SK-N-SH (cell line): ENCODE results near the gene SYT1.

Experiments used
- CTCF ChIP-seq: fragments of 200-600 bp; sonication (generic); IDR thresholded peaks from 2 replicates; pipeline ENCODE4 v1.6.1; 2017; ENCODE audit warnings: antibody characterized with exemption, mild to moderate bottlenecking, moderate library complexity
- FOSL2 ChIP-seq: IDR thresholded peaks from 2 replicates; pipeline ENCODE4 v1.4.0; 2012; ENCODE audit warnings: low read depth, mild to moderate bottlenecking, moderate library complexity, borderline replicate concordance
- FOXJ3 ChIP-seq: sonication (generic); formaldehyde crosslinking; IDR thresholded peaks from 2 replicates; pipeline ENCODE4 v1.5.1; 2020; ENCODE audit warnings: mild to moderate bottlenecking, missing genetic modification reagents
- JUND ChIP-seq: IDR thresholded peaks from 2 replicates; pipeline ENCODE4 v1.4.0; 2012
- MAX ChIP-seq: IDR thresholded peaks from 2 replicates; pipeline ENCODE4 v1.4.0; 2012; ENCODE audit warnings: low read depth
- MXI1 ChIP-seq: IDR thresholded peaks from 2 replicates; pipeline ENCODE4 v1.6.1; 2012; ENCODE audit warnings: mild to moderate bottlenecking, low read depth, low read length, improper control_type of control experiment
- NFIC ChIP-seq: IDR thresholded peaks from 2 replicates; pipeline ENCODE4 v1.4.0; 2012; ENCODE audit warnings: borderline replicate concordance
- PBX3 ChIP-seq: IDR thresholded peaks from 2 replicates; pipeline ENCODE4; 2012
- POLR2AphosphoS5 ChIP-seq: IDR thresholded peaks from 2 replicates; pipeline ENCODE4 v1.6.1; 2012; ENCODE audit warnings: low read depth, low read length
- RFX5 ChIP-seq: IDR thresholded peaks from 2 replicates; pipeline ENCODE4 v1.6.1; 2012; ENCODE audit warnings: mild to moderate bottlenecking, improper control_type of control experiment, low read length
- TAF1 ChIP-seq: IDR thresholded peaks from 2 replicates; pipeline ENCODE4 v1.6.1; 2012; ENCODE audit warnings: low read depth, mild to moderate bottlenecking, low read length, moderate library complexity, borderline replicate concordance
- USF1 ChIP-seq: IDR thresholded peaks from 2 replicates; pipeline ENCODE4 v1.4.0; 2012; ENCODE audit warnings: low read depth, borderline replicate concordance
- USF2 ChIP-seq: fragments of 150-350 bp; IDR thresholded peaks from 2 replicates; pipeline ENCODE4 v1.6.1; 2017; ENCODE audit warnings: antibody characterized with exemption, low read length, low read depth, borderline replicate concordance
- ZBTB33 ChIP-seq: IDR thresholded peaks from 2 replicates; pipeline ENCODE4 v1.4.0; 2012; ENCODE audit warnings: low read depth, borderline replicate concordance

GRCh38 chr12:79411791-79412190 lies 547.2 kb downstream of the SYT1 start:
- TF ChIP-seq CTCF (no peak), PBX3 (no peak), NFIC (no peak), USF1 (no peak), POLR2AphosphoS5 (no peak), TAF1 (no peak), FOXJ3 (CRISPR knock-in tag) (no peak), RFX5 (no peak), FOSL2 (no peak), USF2 (no peak), ZBTB33 (no peak), MAX (no peak), JUND (no peak), MXI1 (no peak)
